Measurements from ENCODE around the gene UCKL1.
A peak's percentile ranks its signal among the peaks of the same experiment; 100 is the strongest.

Gene UCKL1

DNA sequence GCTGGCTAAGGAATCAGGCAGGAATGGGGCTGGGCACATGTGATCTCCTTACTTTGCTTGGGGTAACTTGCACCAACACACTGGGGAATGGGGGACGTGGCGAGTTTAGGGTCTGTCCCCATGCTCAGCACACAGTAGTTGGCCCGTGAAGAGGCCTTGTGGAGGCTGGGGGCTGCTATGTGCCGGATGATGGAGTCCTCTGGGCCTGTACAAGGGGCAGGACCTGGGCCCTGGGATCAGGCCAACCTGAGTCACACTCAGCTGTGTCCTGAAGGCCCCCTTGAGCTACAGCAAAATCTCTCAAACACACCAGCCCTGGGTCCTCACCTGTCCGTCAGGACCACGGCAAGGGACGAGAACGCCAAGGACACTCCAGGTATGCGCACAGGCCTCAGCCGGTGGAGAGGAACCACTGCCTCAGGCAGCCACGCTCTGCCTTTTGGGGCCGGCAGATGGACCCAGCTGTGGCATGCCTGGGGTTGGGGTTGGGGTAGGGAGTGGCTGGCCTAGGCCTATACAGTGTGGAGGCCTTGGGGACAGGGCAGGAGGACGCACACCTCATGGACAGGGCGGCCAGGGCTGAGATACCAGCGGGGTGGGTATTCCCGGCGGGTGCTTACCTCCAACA is 11.1 kb downstream of the UCKL1 start:
- no peaks in the 10 kb centered on the region for H3K27me3 Mint-ChIP-seq
- H3K36me3 Mint-ChIP-seq (ENCODE audit: low read depth): peaks cover 5% of the 10 kb centered on the region
- H3K4me3 Mint-ChIP-seq: no peak overlapping the region
- peaks cover 38% of the 10 kb centered on the region for H3K4me1 Mint-ChIP-seq (ENCODE audit: low read depth)
- no peak overlapping the region for H3K27ac Mint-ChIP-seq
- no peaks in the 10 kb centered on the region for H3K9me3 Mint-ChIP-seq

DNA sequence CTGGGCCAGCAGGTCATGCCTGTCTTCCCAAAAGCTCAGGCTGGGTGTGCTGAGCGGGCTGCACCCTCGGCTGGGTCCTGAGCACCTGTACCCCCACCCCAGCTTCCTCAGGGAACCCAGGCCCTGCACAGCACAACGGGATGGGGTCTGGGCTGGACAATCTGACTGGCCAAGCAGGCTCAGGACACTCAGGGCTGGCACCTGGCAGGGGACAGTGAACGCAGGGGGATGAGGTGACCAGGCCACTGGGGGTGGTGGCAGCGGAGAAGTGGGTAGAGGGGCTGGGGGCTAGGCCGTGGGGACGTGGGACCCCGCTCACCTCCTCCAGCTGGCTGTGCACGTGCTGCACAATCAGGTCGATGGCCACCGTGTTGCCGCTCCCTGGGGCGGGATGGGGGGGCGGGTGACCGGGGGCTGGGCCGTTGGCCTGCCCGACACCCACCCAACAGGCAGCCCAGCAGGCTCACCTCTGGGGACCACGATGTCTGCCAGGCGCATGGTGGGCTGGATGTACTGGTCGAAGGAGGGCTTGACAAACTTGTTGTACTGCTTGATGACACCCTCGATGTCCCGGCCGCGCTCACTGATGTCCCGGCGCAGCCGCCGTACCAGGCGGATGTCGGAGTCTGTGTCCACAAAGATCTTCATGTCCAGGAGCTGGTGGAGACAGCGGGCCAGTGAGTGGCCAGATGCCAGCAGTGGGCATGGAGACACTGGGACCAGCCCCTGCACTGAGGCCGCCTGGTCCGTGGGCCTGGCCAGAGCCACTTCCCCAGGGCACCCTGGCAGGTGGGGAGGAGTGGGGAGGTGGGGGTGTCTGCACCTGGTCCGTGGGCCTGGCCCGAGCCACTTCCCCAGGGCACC is 11.9 kb downstream of the UCKL1 start:
- Mint-ChIP-seq H3K36me3 (ENCODE audit: low read depth) (peaks cover 5% of the 10 kb centered on the region), H3K27me3 (no peaks in the 10 kb centered on the region), H3K9me3 (no peaks in the 10 kb centered on the region), H3K4me3 (no peak overlapping the region), H3K4me1 (ENCODE audit: low read depth) (peaks cover 32% of the 10 kb centered on the region), H3K27ac (no peak overlapping the region)

DNA sequence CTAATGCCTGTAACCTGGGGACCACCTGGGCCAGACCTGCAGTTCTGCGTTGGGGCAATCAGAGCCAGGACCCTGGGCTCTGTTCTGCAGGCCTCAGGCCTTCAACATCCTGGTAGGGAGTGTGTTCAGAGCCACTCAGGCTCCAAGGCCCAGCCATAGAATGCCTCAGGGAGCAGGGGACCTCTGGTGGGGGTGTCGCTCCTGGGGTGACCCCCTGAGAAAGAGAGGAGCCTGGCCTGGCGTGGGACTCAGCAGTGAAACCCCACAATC is 12.5 kb downstream of the UCKL1 start:
- peaks cover 5% of the 10 kb centered on the region for H3K36me3 Mint-ChIP-seq (ENCODE audit: low read depth)
- peaks cover 26% of the 10 kb centered on the region for H3K4me1 Mint-ChIP-seq (ENCODE audit: low read depth)
- no peak overlapping the region for H3K27ac Mint-ChIP-seq
- H3K4me3 Mint-ChIP-seq: no peak overlapping the region
- H3K27me3 Mint-ChIP-seq: no peaks in the 10 kb centered on the region
- H3K9me3 Mint-ChIP-seq: no peaks in the 10 kb centered on the region

DNA sequence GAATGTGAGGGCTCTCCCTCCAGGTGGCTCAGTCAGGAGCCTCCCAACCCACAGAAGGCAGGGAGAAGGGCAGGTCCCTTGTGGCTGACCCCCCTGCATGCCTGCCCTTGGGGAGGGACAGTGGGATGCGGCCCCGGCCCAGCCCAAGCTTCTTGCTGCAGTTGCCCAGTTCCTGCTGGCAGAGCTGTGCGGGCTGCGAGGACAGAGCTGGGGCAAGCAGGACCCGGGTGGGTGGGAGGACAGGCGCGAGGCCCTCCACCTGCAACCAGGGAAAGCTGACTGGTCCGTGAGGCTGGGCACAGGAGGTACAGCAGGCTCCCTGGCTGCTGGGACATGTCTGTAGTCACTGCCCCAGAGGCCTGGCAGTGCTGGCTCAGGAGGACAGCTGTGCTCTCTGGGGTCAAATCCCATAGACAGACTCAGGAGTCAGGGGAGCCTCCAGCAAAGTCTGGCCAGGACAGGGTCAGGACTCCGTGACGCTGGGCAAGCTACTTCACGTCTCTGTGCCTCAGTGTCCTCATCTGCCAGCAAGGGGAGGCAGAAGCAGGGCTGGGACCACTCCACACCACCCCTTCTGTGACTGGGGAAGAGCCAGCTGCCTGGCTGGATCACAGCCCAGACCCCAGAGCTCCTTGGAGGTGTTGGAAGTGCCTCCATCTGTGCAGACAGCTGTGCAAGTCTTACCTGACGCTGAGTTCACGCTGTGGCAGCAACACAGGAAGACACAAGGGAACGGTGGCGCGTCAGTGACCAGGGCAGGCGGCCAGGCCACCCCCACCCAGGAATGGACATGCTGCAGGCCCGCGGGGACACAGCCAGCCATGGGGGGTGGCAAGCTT is 13.0 kb downstream of the UCKL1 start:
- Mint-ChIP-seq H3K4me1 (ENCODE audit: low read depth) (peaks cover 20% of the 10 kb centered on the region), H3K27me3 (no peaks in the 10 kb centered on the region), H3K9me3 (no peaks in the 10 kb centered on the region), H3K36me3 (ENCODE audit: low read depth) (peaks cover 5% of the 10 kb centered on the region), H3K4me3 (no peak overlapping the region), H3K27ac (no peak overlapping the region)

DNA sequence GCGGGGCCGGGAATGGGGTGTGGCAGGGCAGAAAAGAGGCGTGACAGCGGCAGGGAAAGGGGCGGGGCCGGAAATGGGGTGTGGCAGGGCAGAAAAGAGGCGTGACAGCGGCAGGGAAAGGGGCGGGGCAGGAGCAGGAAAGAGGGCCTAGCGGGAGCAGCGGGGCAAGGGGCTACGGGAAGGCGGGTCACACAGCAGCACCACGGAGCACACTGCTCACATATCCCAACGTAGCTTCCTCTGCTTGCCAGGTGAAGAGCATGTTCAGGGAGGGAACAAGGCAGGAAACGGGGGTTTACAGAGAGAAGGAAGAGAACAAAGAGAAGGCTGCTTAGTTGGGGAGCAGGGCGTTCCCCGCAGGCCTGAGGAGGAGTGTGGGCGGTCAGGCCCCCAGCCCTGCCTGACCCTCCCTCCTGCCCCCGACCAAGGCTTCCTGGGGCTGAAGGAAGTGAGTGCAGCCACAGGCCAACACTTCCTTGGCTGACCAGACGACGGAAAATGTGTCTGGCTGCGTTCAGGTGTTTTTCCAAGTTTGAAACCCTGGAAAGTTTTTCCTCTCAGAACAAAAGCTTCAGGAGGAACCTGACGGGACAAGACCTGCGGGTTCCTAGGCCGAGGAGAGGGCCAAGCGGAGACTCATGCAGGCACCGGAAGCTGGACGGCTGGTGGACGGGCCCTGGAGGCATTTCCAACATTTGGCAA is 13.8 kb downstream of the UCKL1 start:
- Mint-ChIP-seq H3K4me3 (no peak overlapping the region), H3K9me3 (no peaks in the 10 kb centered on the region), H3K27ac (peak overlapping the region; percentile 11), H3K36me3 (ENCODE audit: low read depth) (peaks cover 5% of the 10 kb centered on the region), H3K27me3 (no peaks in the 10 kb centered on the region), H3K4me1 (ENCODE audit: low read depth) (peaks cover 13% of the 10 kb centered on the region)

DNA sequence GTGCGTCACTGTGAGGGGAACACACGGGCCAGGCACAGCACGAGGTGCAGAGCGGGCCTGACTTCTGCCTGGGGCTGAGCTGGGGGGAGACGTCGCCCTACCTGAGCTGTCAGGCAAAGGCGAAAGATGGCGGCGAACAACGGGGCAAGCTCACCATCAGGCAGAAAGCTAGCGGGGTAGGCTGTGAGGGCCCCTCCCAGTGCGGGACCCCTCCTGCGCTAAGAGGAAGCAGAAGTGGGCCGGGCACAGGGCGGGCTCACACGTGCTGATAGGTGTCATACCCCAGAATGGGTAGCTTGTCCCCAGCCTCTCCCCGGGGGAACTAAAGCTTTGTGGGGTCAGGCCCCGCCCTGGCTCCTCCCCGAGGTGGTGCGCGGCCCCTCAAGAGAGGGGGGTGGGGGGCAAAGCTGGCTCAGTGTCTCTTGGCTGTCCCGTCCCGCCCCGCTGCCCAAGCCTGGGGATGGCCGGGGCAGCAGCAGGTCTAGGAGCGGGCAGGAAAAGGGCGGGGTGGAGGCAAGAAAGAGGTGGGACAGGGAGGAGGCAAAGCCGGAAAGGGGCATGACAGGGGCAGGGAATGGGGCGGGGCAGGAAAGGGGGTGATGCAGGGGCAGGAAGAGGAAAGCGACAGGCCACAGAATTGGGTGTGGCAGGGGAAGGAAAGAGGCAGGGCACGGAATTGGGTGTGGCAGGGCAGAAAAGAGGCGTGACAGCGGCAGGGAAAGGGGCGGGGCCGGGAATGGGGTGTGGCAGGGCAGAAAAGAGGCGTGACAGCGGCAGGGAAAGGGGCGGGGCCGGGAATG is 14.7 kb downstream of the UCKL1 start:
- Mint-ChIP-seq H3K27me3 (no peaks in the 10 kb centered on the region), H3K9me3 (no peaks in the 10 kb centered on the region), H3K27ac (peak overlapping the region; percentile 40), H3K36me3 (ENCODE audit: low read depth) (peaks cover 8% of the 10 kb centered on the region), H3K4me3 (no peak overlapping the region), H3K4me1 (ENCODE audit: low read depth) (peaks cover 6% of the 10 kb centered on the region)

DNA sequence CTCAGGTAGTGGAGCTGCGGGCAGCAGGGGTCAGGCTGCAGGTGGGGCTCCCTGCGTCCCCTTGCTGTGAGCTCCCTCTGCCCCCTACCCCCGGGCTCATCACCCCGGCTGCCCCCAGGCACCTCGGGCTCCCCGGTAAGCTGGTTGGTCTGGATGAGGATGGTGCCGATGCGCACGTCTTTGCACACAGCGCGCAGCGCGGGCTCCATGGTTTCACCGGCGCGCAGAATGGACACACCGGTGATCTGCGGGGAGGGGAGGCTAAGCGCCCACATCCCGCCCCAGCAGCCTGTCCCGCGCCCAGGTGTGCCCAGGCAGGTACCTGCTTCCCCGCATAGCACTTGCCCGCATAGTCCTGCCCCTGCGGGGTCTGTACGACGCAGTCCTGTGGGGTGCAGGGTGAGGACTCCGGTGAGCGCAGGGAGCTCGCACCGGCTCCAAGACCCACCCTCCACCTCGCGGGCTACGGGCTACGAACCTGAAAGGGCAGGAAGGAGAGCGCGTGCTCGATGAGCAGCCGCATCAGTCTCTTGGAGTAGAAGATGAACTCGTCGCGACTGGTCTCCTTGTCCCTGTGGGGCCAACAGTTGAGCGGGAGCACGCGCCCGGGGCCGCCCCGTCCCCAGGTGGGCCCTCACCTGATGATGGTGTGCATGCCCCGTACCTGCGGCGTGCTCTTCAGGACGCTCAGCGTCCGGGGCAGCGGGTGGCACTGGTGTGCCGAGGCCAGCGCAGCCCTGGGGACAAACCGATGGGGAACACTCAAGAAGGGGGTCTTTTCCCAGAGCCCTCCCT is 15.5 kb downstream of the UCKL1 start:
- Mint-ChIP-seq H3K9me3 (no peaks in the 10 kb centered on the region), H3K36me3 (ENCODE audit: low read depth) (peaks cover 15% of the 10 kb centered on the region), H3K27ac (peak overlapping the region; percentile 40), H3K27me3 (no peaks in the 10 kb centered on the region), H3K4me1 (ENCODE audit: low read depth) (peaks cover 6% of the 10 kb centered on the region), H3K4me3 (no peak overlapping the region)

DNA sequence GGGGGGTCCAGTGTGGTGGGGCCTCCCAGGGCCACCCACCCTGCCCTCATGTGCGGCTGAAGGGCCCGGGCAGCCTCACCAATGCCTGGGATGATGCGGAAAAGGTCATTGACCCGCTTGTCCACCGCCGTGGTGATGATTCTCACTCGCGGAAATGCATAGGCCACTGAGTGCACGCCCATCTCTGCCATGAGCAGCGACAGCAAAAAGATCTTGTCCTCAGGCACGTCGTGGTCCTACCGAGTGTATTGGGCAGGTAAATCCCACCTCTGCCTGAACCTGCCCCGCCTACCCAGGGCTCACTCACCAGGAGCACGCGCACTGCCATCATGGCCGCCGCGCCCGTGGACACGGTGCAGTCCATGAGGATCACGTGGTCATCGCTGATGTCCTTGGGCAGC is 16.1 kb downstream of the UCKL1 start:
- Mint-ChIP-seq H3K4me3 (no peak overlapping the region), H3K27me3 (no peaks in the 10 kb centered on the region), H3K36me3 (ENCODE audit: low read depth) (peaks cover 17% of the 10 kb centered on the region), H3K27ac (no peak overlapping the region), H3K9me3 (no peaks in the 10 kb centered on the region), H3K4me1 (ENCODE audit: low read depth) (peaks cover 6% of the 10 kb centered on the region)

DNA sequence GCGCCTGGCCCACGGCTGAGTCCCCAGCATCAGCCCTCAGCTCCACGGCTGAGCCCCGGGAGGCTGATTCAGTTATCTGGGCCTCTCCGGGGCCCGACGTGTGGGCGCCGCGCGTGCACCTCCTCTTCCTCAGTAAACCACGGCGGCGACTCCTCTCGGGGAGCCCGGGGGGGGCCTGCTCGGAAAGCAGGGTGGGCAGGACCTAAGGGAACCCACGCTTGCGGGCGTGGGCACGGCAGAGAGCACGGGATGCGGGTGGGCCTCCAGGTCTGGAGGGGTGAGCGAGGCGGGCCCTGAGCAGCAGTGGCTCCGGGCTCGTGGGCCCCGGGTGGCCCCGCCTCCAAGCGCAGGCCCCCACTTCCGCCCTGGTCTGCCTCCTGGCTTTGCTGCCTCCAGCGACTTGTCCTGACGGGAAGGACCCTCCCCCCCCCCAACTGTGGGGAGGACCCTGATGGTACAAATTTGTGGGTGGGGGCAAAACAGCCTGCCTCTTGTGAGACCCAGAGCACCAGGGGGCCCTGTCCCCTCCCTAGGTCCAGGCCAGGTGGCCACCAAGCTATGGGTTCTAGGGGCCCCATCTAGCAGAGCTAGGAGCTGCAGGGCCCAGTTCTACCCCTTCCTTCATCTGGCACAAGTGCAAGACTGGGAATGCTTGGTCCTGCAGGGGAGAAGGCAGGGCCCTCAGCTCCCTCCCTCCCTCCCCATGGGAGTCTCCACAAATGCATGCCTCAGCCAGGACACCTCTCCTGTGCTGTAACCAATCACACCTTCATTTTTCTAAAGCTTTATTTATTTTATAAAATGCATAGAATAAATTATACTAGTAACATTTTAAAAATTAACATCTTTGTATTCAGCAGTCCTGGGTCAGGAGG is 16.9 kb downstream of the UCKL1 start:
- Mint-ChIP-seq H3K27ac (no peak overlapping the region), H3K27me3 (no peaks in the 10 kb centered on the region), H3K36me3 (ENCODE audit: low read depth) (peaks cover 19% of the 10 kb centered on the region), H3K9me3 (no peaks in the 10 kb centered on the region), H3K4me3 (no peak overlapping the region), H3K4me1 (ENCODE audit: low read depth) (peaks cover 6% of the 10 kb centered on the region)

DNA sequence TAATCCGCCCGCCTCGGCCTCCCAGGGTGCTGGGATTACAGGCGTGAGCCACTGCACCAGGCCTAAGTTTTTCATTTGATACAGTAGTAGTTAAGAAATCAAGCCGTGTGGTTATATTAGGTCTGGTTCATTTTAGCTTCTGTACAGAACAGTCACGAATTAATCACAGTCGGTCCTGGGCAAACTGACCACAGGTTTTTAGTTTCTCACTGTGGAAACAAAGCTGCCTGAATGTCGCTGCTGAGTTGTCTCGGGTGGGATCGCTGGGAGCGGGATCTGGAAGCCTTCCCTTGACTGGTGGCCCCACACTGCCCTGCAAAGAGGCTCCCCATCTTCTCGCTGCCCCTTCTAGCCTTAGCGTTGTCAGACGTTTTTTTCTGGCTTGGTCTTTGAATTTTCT is 18.6 kb downstream of the UCKL1 start:
- peaks cover 6% of the 10 kb centered on the region for H3K4me1 Mint-ChIP-seq (ENCODE audit: low read depth)
- H3K27me3 Mint-ChIP-seq: no peaks in the 10 kb centered on the region
- peaks cover 19% of the 10 kb centered on the region for H3K36me3 Mint-ChIP-seq (ENCODE audit: low read depth)
- no peak overlapping the region for H3K27ac Mint-ChIP-seq
- H3K4me3 Mint-ChIP-seq: no peak overlapping the region
- H3K9me3 Mint-ChIP-seq: no peaks in the 10 kb centered on the region

DNA sequence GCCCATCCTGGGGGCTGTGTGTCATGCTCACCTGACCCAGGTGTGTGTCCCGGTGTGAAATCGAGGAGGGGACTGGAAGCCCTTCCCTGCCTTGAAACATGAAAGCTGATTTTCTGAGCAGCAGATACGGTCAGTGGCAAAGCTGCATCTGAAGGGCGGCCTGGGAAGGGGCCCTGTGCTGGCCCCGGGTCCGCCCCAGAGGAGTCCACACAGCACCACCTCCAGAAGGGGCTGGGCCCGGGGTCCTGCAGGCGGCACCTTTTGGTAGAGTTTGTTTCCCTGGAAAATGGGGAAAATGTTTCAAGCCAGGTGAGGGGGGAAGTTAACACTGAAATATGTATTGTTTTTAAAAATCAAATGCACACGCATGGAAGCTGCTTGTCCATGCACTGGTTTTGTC is 20.8 kb downstream of the UCKL1 start:
- Mint-ChIP-seq H3K27me3 (no peaks in the 10 kb centered on the region), H3K27ac (no peak overlapping the region), H3K9me3 (no peaks in the 10 kb centered on the region), H3K4me3 (no peak overlapping the region), H3K36me3 (ENCODE audit: low read depth) (peaks cover 36% of the 10 kb centered on the region), H3K4me1 (ENCODE audit: low read depth) (no peaks in the 10 kb centered on the region)

DNA sequence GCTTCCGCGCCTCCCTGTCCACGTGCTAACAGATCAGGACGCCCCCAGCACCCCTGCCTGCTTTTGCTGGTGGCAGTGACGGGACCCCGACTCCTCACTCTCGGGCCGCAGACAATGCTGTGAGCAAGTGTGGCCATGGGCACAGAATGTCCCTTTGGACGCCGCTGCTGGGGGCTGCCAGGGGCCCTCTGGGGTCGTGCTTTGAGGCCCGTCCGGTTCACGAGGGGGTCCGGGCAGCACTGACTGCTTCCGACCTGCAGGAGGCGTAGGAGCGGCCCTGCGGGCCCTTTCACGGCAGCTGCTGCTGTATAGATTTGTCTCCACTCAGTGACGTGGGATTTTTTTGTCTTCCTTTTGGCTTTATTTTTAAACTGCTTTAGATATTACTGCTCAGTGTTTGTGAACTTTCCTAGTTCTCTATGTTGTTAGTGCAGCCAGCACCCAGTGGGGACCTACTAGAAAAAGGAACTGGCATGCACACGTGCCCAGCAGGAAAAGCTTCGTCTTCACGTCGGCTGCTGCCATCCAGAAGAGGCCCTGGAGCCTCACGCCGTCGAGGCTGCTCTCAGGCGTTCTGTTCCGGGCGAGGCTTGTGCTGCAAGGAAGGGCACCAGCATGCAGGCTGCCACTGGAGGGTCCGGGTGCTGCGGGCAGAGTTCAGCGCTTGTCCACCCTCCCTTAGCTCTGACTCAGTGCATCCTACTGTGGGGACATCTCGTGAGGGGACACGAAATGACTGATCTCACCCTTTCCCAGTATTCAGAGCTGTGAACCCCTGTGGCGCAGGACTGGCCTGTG is 21.7 kb downstream of the UCKL1 start:
- Mint-ChIP-seq H3K36me3 (ENCODE audit: low read depth) (peaks cover 41% of the 10 kb centered on the region), H3K4me1 (ENCODE audit: low read depth) (no peaks in the 10 kb centered on the region), H3K9me3 (no peaks in the 10 kb centered on the region), H3K27ac (no peak overlapping the region), H3K27me3 (no peaks in the 10 kb centered on the region), H3K4me3 (no peak overlapping the region)

All from stimulated activated naive CD8-positive, alpha-beta T cell treated with anti-CD3 and anti-CD28 coated beads, Interleukin-15, Interleukin-2, amounts not matched to agents 100 ng/mL and 50 ng/mL, for 24 hours (primary cell).